Measurements from ENCODE around the gene TRPM7. TPM values are rescaled to one million over a fixed set of nuclear protein-coding genes. Genes with fewer than 3 reads are reported as not detected.

TRPM7 gene
- total RNA-seq, 2 donors from 2014 or later: 42.7 to 46.4 TPM

DNA sequence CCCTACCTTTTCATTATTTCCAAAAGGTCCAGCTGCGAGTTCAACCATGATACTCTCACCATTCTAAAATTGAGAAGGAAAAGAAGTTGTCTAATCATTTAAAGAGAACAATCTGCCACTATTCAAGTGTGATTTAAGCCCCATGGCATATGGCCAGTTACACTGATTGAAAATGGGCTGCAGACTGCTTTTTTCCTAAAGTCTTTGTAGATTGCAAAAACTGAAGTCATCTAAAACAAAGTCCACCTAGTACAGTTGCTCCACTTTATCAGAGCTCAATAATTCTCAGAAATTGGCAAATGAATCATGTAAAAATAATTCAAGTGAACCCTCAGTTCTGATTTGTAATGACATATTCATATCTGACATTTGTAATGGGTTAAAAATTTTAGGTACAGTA, 39.7 kb upstream of the TRPM7 start:
- peaks cover 64% of the 10 kb centered on the region for H3K36me3 ChIP-seq (ENCODE audit: control insufficient read depth, insufficient read depth, low read length)
- H3K4me1 Mint-ChIP-seq: no peaks in the 10 kb centered on the region
- H3K27ac Mint-ChIP-seq: no peak overlapping the region
- no peak overlapping the region for H3K27ac ChIP-seq (ENCODE audit: low read depth, low read length)
- H3K36me3 Mint-ChIP-seq (ENCODE audit: low read depth): peaks cover 35% of the 10 kb centered on the region
- no peak overlapping the region for H3K9ac ChIP-seq (ENCODE audit: extremely low read depth, low read length, poor library complexity, severe bottlenecking)
- H3K4me3 Mint-ChIP-seq: no peak overlapping the region
- DNase-seq: no peak
- WGBS, 2 experiments (ENCODE audit: insufficient coverage in 1 of 2, insufficient read length in 1 of 2): 92% methylated on average over 1 of the region's 1 CpG; no CpG with 5 or more reads in 1 of the 2 experiments
- no peaks in the 10 kb centered on the region for H3K4me1 ChIP-seq (ENCODE audit: control insufficient read depth, insufficient read depth, low read length)
- no peaks in the 10 kb centered on the region for H3K27me3 ChIP-seq (ENCODE audit: control insufficient read depth, insufficient read depth, low read length, poor library complexity, severe bottlenecking)
- no peaks in the 10 kb centered on the region for H3K9me3 ChIP-seq (ENCODE audit: control insufficient read depth, low read length)
- H3K9me3 Mint-ChIP-seq: no peaks in the 10 kb centered on the region
- TF ChIP-seq, protein P1, sequence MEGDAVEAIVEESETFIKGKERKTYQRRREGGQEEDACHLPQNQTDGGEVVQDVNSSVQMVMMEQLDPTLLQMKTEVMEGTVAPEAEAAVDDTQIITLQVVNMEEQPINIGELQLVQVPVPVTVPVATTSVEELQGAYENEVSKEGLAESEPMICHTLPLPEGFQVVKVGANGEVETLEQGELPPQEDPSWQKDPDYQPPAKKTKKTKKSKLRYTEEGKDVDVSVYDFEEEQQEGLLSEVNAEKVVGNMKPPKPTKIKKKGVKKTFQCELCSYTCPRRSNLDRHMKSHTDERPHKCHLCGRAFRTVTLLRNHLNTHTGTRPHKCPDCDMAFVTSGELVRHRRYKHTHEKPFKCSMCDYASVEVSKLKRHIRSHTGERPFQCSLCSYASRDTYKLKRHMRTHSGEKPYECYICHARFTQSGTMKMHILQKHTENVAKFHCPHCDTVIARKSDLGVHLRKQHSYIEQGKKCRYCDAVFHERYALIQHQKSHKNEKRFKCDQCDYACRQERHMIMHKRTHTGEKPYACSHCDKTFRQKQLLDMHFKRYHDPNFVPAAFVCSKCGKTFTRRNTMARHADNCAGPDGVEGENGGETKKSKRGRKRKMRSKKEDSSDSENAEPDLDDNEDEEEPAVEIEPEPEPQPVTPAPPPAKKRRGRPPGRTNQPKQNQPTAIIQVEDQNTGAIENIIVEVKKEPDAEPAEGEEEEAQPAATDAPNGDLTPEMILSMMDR (conservative IDR thresholded peaks at IDR 0.05): no peak
- H3K4me3 ChIP-seq (ENCODE audit: low read length): no peak overlapping the region
- H3K27me3 Mint-ChIP-seq (ENCODE audit: insufficient read depth): no peaks in the 10 kb centered on the region

DNA sequence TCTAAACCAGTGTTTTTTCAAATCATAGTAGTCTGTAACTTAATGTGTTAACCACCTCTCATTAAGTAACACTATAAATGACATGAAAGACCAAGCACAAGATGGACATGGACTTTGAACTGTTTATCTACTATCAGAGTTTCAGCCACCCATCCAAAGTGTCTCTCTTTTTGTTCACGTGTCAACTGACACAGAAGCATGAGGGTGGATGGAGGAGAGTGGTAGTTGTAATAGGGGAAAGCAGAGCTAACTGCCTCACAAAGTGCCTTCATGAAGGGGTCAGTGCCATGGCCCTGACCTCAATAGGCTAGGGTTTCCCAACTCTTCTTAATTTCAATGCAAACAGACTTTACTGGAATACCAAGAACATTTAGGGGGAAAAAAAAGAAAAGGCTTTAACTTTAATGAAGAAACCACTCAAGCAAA, 32.1 kb upstream of the TRPM7 start:
- no peaks in the 10 kb centered on the region for H3K27me3 ChIP-seq (ENCODE audit: control insufficient read depth, insufficient read depth, low read length, poor library complexity, severe bottlenecking)
- no peaks in the 10 kb centered on the region for H3K9me3 Mint-ChIP-seq

DNA sequence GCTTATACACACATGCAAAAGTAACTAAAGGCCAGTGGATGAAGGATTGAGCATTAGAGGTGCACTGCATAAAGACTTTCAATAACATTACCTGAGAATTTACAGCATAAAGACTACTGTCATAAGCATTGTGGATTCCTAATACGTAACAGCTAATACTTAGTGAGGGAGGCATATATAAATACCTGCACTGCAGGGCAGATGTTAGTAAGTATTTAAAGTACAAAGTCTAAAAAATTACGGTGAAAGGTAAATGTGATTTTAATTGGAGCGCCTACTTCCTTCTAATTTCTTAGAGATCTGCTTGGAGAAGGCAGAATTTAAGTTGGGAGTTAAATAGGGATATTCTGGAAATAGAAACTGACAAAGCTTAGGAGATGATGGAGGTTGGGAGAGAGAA, 25.4 kb upstream of the TRPM7 start:
- Histone ChIP-seq H3K27me3 (ENCODE audit: control insufficient read depth, insufficient read depth, low read length, poor library complexity, severe bottlenecking) (no peaks in the 10 kb centered on the region), H3K4me3 (ENCODE audit: low read length) (no peak overlapping the region), H3K36me3 (ENCODE audit: control insufficient read depth, insufficient read depth, low read length) (peaks cover 34% of the 10 kb centered on the region), H3K9me3 (ENCODE audit: control insufficient read depth, low read length) (no peaks in the 10 kb centered on the region), H3K4me1 (ENCODE audit: control insufficient read depth, insufficient read depth, low read length) (no peaks in the 10 kb centered on the region), H3K27ac (ENCODE audit: low read depth, low read length) (no peak overlapping the region), H3K9ac (ENCODE audit: extremely low read depth, low read length, poor library complexity, severe bottlenecking) (no peak overlapping the region)
- Mint-ChIP-seq H3K27me3 (ENCODE audit: insufficient read depth) (no peaks in the 10 kb centered on the region), H3K4me1 (no peaks in the 10 kb centered on the region), H3K27ac (no peak overlapping the region), H3K9me3 (no peaks in the 10 kb centered on the region), H3K4me3 (no peak overlapping the region), H3K36me3 (ENCODE audit: low read depth) (peaks cover 29% of the 10 kb centered on the region)
- no peak for DNase-seq
- TF ChIP-seq, protein P1 (conservative IDR thresholded peaks at IDR 0.05): no peak
- WGBS, 2 experiments (ENCODE audit: insufficient coverage in 1 of 2, insufficient read length in 1 of 2): 94 to 100% methylated on average over 3 of the region's 3 CpGs

More for the DNA sequence above, 32.1 kb upstream of the TRPM7 start:
- TF ChIP-seq, protein P1 (conservative IDR thresholded peaks at IDR 0.05): no peak
- WGBS, 2 experiments (ENCODE audit: insufficient coverage in 1 of 2, insufficient read length in 1 of 2): no CpG with 5 or more reads among the region's 1 CpG
- no peaks in the 10 kb centered on the region for H3K9me3 ChIP-seq (ENCODE audit: control insufficient read depth, low read length)
- H3K36me3 ChIP-seq (ENCODE audit: control insufficient read depth, insufficient read depth, low read length): peaks cover 53% of the 10 kb centered on the region
- Mint-ChIP-seq H3K36me3 (ENCODE audit: low read depth) (peaks cover 46% of the 10 kb centered on the region), H3K27me3 (ENCODE audit: insufficient read depth) (no peaks in the 10 kb centered on the region), H3K27ac (no peak overlapping the region), H3K4me1 (no peaks in the 10 kb centered on the region), H3K4me3 (no peak overlapping the region)
- no peak overlapping the region for H3K9ac ChIP-seq (ENCODE audit: extremely low read depth, low read length, poor library complexity, severe bottlenecking)
- no peak overlapping the region for H3K4me3 ChIP-seq (ENCODE audit: low read length)
- no peak for DNase-seq
- H3K27ac ChIP-seq (ENCODE audit: low read depth, low read length): no peak overlapping the region
- H3K4me1 ChIP-seq (ENCODE audit: control insufficient read depth, insufficient read depth, low read length): no peaks in the 10 kb centered on the region

All from endodermal cell (in vitro differentiated cells).